Measurements from ENCODE around the gene ZNF683.
A peak's percentile ranks its signal among the peaks of the same experiment; 100 is the strongest.

The ZNF683 gene

DNA sequence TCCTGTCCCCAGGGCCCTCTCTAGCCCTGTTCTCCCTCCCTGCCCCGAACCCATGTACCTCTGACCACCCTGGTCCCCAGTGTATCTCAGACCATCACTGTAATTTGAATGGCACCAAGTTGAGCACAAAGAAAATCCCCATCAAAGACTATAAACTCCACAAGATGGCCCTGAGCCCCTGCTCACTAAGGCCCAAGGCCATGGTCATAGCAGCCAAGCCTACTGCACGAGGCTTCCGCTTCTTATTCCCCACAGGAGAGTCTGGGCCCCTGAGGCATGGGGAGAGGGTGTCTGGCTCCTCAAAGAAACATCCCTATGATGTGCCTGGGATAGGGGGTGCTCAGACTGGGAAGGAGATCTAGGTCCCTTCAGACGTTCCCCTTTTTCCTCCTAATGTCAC, 4.5 kb downstream of the ZNF683 start:
- Histone ChIP-seq H3K36me3 (ENCODE audit: insufficient read depth, low read length) (no peaks in the 10 kb centered on the region), H3K9ac (ENCODE audit: low read depth, low read length) (no peak overlapping the region), H3K4me1 (ENCODE audit: insufficient read depth, low read length) (no peaks in the 10 kb centered on the region), H3K27ac (ENCODE audit: low read depth, low read length) (no peak overlapping the region), H3K27me3 (ENCODE audit: insufficient read depth, low read length) (peaks cover 12% of the 10 kb centered on the region), H3K4me3 (ENCODE audit: low read length) (no peak overlapping the region), H3K9me3 (ENCODE audit: insufficient read depth, low read depth, low read length) (no peaks in the 10 kb centered on the region)
- 89% methylated on average over 4 of the region's 4 CpGs for WGBS

DNA sequence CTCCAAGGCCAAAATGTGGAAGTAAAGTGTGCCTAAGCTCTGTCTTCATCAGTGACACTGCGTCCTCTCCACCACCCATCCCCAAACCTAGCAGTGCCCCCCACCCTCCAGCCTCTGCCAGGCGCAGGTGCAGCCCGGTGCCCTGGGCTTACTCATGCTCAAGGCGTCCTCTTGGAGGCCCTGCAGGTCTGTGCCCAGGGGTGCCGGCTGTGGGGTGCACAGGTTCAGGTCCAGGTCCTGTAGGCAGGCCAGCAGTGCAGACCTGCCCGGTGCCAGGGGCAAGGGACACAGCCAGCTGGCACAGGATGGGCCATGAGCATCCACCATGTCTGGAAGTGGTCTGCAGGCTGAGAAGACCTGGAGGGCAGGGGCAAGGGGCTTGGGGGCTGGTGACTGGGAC, 5.1 kb downstream of the ZNF683 start:
- H3K27me3 ChIP-seq (ENCODE audit: insufficient read depth, low read length) = peaks cover 14% of the 10 kb centered on the region
- 91% methylated on average over 6 of the region's 6 CpGs for WGBS

DNA sequence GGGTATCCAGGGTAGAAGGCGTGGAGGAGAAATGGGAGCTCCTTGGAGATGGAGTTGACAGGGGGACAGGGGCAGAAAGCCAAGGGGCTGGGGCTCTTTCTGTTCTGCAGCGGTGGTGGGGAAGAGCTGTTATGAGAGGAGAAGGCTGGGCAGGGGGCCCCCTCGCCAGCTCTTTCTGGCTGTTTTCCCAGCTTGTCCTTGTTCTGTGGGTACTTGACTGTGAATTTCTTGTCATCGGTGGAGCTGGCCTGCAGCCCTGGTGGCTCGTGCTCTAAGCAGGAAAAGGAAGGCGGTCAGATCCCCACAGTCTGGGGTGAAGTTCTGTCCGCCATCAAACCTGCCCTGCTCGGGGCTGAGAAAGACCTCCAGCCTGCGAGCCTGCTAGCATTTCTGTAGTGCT, 7.6 kb downstream of the ZNF683 start:
- H3K36me3 ChIP-seq (ENCODE audit: insufficient read depth, low read length) = no peaks in the 10 kb centered on the region
- no peaks in the 10 kb centered on the region; the same call in 1 of the 2 replicates for H3K4me1 ChIP-seq (ENCODE audit: insufficient read depth, low read length)
- no peak overlapping the region for H3K27ac ChIP-seq (ENCODE audit: low read depth, low read length)
- no peaks in the 10 kb centered on the region for H3K9me3 ChIP-seq (ENCODE audit: insufficient read depth, low read depth, low read length)
- no peak overlapping the region for H3K4me3 ChIP-seq (ENCODE audit: low read length)
- 91% methylated on average over 9 of the region's 9 CpGs for WGBS
- H3K9ac ChIP-seq (ENCODE audit: low read depth, low read length) = no peak overlapping the region
- H3K27me3 ChIP-seq (ENCODE audit: insufficient read depth, low read length) = peaks cover 39% of the 10 kb centered on the region

More for the DNA sequence above, 5.1 kb downstream of the ZNF683 start:
- no peaks in the 10 kb centered on the region for H3K4me1 ChIP-seq (ENCODE audit: insufficient read depth, low read length)
- no peaks in the 10 kb centered on the region for H3K36me3 ChIP-seq (ENCODE audit: insufficient read depth, low read length)
- no peak overlapping the region for H3K27ac ChIP-seq (ENCODE audit: low read depth, low read length)
- H3K9ac ChIP-seq (ENCODE audit: low read depth, low read length) = no peak overlapping the region
- H3K4me3 ChIP-seq (ENCODE audit: low read length) = no peak overlapping the region
- no peaks in the 10 kb centered on the region for H3K9me3 ChIP-seq (ENCODE audit: insufficient read depth, low read depth, low read length)

DNA sequence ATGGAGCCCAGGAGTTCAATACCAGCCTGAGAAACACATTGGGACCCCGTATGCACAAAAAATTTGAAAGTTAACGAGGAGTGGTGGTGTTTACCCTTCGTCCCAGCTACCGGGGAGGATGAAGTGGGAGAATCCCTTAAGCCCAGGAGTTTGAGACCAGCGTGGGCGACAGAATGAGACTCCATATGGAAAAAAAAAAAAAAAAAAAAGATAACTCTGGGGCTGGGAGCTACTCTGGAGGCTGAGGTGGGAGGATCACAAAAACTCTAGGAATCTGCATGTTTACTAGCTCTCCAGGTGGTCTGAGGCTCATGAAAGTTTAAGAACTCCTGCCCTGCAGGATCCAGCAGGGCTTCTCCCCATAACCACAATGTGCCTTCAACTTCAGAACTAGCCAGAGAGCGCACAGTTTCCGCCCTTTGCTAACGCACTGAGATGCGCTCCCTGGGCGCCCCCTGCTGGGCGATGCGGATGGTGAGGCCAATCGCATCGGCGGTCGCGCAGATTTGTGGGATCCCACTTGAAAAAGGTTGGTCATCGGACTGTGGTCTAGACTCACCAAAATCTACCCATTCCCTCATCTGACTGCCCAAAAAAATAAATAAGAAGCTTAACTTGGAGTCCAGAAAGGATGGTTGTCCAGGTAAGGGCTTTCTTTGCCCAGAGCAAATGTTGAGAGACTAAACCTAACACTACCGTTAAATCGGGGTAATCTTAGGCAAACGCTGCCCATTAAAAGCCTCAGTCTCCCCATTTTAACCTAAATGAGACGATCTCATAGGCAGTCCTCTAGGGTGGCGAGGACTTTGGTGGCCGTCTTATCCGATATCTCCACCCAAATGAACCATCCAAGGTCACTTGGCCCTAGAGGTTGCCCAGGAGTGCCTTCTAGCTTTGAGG, 8.8 kb downstream of the ZNF683 start:
- peaks cover 4% of the 10 kb centered on the region for H3K4me1 ChIP-seq (ENCODE audit: insufficient read depth, low read length)
- no peak overlapping the region for H3K9ac ChIP-seq (ENCODE audit: low read depth, low read length)
- no peak overlapping the region for H3K4me3 ChIP-seq (ENCODE audit: low read length)
- H3K27me3 ChIP-seq (ENCODE audit: insufficient read depth, low read length) = peaks cover 51% of the 10 kb centered on the region
- H3K9me3 ChIP-seq (ENCODE audit: insufficient read depth, low read depth, low read length) = no peaks in the 10 kb centered on the region
- no peak overlapping the region for H3K27ac ChIP-seq (ENCODE audit: low read depth, low read length)
- 37% methylated on average over 26 of the region's 26 CpGs for WGBS
- no peaks in the 10 kb centered on the region for H3K36me3 ChIP-seq (ENCODE audit: insufficient read depth, low read length)

DNA sequence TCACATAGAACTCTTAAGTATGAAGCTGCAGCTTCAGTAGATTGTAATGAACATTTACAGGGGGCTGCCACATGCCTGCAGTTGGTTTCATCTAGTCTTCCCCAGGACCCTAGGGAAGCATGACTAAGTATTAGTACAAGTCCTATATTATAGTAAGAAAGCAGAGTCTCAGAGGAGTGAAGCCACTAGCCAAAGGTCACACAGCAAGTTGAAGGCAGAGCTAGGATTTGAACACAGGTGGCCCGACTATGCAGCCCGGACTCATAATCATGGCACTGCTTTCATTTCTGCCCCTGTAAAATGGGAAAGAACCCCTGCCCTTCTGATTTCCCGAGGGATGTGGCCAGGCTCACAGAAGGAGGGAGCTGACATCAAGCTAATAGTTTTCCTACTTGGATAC, 10.2 kb downstream of the ZNF683 start:
- H3K9ac ChIP-seq (ENCODE audit: low read depth, low read length) = no peak overlapping the region
- H3K27me3 ChIP-seq (ENCODE audit: insufficient read depth, low read length) = peaks cover 51% of the 10 kb centered on the region
- 92% methylated on average over 3 of the region's 3 CpGs for WGBS
- peaks cover 8% of the 10 kb centered on the region for H3K4me1 ChIP-seq (ENCODE audit: insufficient read depth, low read length)
- no peak overlapping the region for H3K27ac ChIP-seq (ENCODE audit: low read depth, low read length)
- H3K36me3 ChIP-seq (ENCODE audit: insufficient read depth, low read length) = no peaks in the 10 kb centered on the region
- H3K4me3 ChIP-seq (ENCODE audit: low read length) = no peak overlapping the region
- H3K9me3 ChIP-seq (ENCODE audit: insufficient read depth, low read depth, low read length) = no peaks in the 10 kb centered on the region

DNA sequence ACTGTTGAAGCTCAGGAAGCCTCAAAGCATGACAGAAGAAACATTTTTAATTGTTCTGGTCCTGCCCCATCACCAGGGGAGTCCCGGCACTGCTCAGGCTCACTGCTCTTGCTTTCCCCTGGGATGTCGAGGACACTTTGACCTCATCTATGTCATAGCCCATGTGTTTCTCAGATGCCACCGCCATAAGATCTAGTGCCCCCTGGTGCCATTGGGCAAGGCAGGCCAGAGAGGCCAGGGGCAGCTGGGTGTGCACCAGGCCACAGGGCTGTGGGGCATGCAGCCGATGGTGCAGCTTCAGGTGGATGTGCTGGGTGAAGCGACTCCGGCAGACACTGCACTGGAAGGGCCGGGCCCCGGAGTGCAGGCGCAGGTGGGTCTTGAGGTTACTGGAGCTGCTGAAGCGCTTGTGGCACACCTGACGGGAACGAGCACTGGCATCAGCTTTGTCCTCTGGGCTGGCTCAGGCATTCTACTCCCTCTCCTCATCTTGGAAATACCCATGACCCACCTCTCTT, 10.9 kb downstream of the ZNF683 start:
- Histone ChIP-seq H3K4me1 (ENCODE audit: insufficient read depth, low read length) (peaks cover 8% of the 10 kb centered on the region), H3K4me3 (ENCODE audit: low read length) (no peak overlapping the region), H3K27me3 (ENCODE audit: insufficient read depth, low read length) (peaks cover 51% of the 10 kb centered on the region), H3K9me3 (ENCODE audit: insufficient read depth, low read depth, low read length) (no peaks in the 10 kb centered on the region), H3K9ac (ENCODE audit: low read depth, low read length) (no peak overlapping the region), H3K27ac (ENCODE audit: low read depth, low read length) (no peak overlapping the region), H3K36me3 (ENCODE audit: insufficient read depth, low read length) (no peaks in the 10 kb centered on the region)
- WGBS = 91% methylated on average over 12 of the region's 12 CpGs

DNA sequence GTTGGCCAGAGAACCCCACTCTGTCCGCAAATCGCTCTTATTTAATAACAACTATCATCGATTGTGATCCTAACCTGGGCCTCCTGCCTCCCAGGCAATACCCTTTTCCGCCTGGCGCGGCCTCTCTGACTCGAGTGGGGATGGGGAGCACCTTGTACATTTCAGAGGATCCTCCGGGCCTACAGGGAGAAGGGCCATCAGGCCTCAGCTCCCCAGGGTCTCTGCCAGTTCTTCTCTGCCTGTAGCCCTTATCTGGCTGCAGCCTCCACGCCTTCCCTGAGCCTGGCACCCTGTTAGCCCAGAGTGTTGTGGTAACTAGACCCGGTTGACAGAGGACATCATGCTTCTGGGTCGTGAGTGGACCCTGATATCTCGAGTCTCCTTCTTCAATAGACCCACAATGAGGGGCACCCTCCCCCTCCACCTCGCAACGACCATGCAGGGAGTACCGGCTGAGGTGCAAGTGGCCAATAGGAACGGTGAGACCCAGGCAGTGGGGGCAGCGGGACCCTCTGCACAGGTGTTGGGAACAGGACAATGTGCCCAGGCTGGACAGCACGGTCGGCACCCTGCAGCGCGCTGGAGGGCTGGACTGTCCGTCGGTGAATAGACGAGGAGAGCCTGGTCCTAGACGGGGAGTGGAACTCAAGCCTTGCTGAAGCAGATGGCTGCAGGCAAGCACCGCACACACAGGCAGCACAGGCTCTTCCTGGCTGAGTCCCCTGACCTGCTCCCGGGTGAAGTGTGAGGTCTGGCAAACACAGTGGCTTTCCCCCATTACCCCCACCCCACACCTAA, 11.5 kb downstream of the ZNF683 start:
- peaks cover 51% of the 10 kb centered on the region for H3K27me3 ChIP-seq (ENCODE audit: insufficient read depth, low read length)
- H3K4me3 ChIP-seq (ENCODE audit: low read length) = peak overlapping the region; percentile 59
- 75% methylated on average over 27 of the region's 27 CpGs for WGBS
- no peaks in the 10 kb centered on the region for H3K36me3 ChIP-seq (ENCODE audit: insufficient read depth, low read length)
- H3K4me1 ChIP-seq (ENCODE audit: insufficient read depth, low read length) = peaks cover 8% of the 10 kb centered on the region
- 0 out of 2 replicates have a peak overlapping the region, but pooled peaks have one; percentile 72 for H3K9ac ChIP-seq (ENCODE audit: low read depth, low read length)
- no peak overlapping the region for H3K27ac ChIP-seq (ENCODE audit: low read depth, low read length)
- H3K9me3 ChIP-seq (ENCODE audit: insufficient read depth, low read depth, low read length) = no peaks in the 10 kb centered on the region

DNA sequence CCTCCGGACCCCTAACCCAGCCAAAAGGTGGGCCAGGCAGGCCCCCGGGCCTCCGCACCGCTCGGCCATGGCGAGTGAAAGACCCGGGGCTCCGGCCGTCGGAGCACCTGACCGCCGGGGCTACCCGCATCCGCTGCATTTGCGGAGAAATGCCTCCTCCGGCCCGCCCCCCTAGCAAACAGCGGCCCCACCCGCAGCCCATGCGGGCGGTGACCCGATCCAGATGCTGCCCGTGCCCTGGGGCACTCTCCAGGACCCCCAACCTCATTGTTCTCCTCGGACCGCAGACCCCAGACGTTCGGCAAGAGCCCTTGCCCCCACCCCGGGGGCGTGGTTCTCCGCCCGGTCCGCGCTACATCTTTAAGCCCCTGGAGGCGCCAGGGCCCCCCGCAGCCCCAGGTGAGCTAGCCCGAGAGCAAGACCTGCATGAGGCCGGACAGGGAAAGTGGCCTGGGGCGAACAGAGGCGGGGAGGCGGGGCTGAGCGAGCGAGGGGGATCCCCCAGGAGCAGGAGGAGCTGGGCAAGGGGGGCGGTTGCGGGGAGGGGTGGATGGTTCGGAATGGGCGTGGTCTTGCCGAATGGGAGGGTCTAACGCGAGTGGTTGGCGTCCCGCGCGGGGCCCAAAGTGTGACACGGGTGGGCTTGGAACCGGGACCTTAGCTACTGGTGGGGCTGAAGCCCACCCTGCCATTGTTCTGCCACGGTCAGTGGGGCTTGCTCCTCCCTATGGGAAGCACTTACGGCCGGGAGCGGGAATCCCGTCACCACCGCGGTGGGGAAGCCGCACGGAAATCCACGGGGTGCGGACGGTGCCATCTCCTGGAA, 12.4 kb downstream of the ZNF683 start:
- Histone ChIP-seq H3K9me3 (ENCODE audit: insufficient read depth, low read depth, low read length) (no peaks in the 10 kb centered on the region), H3K4me1 (ENCODE audit: insufficient read depth, low read length) (peaks cover 8% of the 10 kb centered on the region), H3K27ac (ENCODE audit: low read depth, low read length) (no peak overlapping the region), H3K27me3 (ENCODE audit: insufficient read depth, low read length) (peaks cover 51% of the 10 kb centered on the region), H3K36me3 (ENCODE audit: insufficient read depth, low read length) (no peaks in the 10 kb centered on the region), H3K9ac (ENCODE audit: low read depth, low read length) (peak overlapping the region; percentile 72), H3K4me3 (ENCODE audit: low read length) (peak overlapping the region; percentile 59)
- WGBS = 4% methylated on average over 67 of the region's 67 CpGs

DNA sequence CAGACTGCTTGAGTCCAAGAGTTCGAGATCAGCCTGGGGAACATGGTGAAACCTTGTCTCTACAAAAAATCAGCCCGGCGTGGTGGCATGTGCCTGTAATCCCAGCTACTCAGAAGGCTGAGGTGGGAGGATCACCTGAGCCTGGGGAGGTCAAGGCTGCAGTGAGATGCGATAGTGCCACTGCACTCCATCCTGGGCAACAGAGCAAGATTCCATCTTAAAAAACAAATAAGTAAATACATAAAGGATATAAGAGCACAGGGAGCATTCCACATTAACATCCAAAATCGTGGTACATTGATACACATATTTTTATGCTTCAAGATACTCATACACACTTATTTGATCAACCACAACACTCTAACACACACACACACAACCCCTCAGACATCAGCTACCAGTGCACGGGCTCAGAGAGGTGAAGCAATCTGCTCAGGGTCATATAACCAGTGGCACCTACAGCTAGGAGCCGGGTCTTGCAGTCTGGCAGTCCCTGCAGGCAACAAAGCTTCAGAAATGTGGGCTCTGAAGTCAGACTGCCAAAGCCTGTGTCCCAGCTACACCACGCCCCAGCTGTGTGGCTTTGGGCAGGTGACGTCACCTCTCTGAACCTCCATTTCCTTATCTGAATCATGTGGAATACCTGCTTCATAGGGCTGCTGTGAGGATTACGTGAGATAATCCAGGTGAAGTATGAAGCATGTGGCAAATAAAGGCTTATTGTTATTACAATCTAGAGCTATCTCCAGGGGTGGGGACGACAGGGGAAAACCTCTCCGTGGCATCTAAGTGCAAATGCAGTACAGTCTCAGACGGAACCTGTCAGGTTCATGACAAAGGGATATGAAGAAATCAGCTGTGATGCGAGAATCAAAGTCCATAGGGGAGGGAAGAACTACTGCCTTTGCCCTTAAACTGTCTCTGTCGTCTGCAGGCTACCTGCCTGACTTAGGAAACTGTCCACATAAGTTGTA, 13.9 kb downstream of the ZNF683 start:
- Histone ChIP-seq H3K27me3 (ENCODE audit: insufficient read depth, low read length) (peaks cover 39% of the 10 kb centered on the region), H3K36me3 (ENCODE audit: insufficient read depth, low read length) (no peaks in the 10 kb centered on the region), H3K4me3 (ENCODE audit: low read length) (peak overlapping the region; percentile 59; the same call in 1 of the 2 replicates), H3K9ac (ENCODE audit: low read depth, low read length) (no peak overlapping the region), H3K27ac (ENCODE audit: low read depth, low read length) (no peak overlapping the region), H3K9me3 (ENCODE audit: insufficient read depth, low read depth, low read length) (no peaks in the 10 kb centered on the region), H3K4me1 (ENCODE audit: insufficient read depth, low read length) (peaks cover 8% of the 10 kb centered on the region)
- 54% methylated on average over 15 of the region's 15 CpGs for WGBS

DNA sequence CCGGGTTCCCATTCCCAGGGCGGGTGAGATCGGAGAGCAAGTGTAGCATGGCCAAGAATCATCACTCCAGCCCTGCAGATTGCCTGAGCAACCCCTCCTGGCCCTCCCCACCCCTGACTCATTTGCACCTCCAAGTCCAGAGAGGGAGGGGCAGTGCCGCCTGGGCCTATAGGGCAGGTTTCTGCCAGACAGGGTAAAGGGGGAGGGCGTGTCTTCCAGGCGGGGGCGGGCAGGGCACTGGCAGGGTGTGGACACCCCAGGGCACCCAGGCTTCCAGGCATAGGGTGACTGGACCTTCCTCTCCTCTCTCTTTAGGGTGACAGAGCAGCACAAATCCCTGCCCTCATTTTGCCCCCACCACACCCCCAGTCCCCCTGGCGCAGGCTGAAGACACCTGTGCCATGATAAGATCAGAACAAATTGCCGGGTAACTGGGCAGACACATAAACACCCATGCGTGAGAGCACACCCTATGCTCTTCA, 15.4 kb downstream of the ZNF683 start:
- no peak overlapping the region for H3K27ac ChIP-seq (ENCODE audit: low read depth, low read length)
- 75% methylated on average over 10 of the region's 10 CpGs for WGBS
- no peaks in the 10 kb centered on the region for H3K36me3 ChIP-seq (ENCODE audit: insufficient read depth, low read length)
- H3K9me3 ChIP-seq (ENCODE audit: insufficient read depth, low read depth, low read length) = no peaks in the 10 kb centered on the region
- H3K27me3 ChIP-seq (ENCODE audit: insufficient read depth, low read length) = peaks cover 34% of the 10 kb centered on the region
- peaks cover 11% of the 10 kb centered on the region for H3K4me1 ChIP-seq (ENCODE audit: insufficient read depth, low read length)
- no peak overlapping the region for H3K9ac ChIP-seq (ENCODE audit: low read depth, low read length)
- no peak overlapping the region for H3K4me3 ChIP-seq (ENCODE audit: low read length)
